Thoracic aorta (tissue), 2 donors: ENCODE results near the gene DNMT3L. TPM values are rescaled to one million over a fixed set of nuclear protein-coding genes. Genes with fewer than 3 reads are reported as not detected.

Experiments used
- ATAC-seq: fragments of 150-250 bp; one replicate; pipeline ENCODE4 v1.8.0; 2017; ENCODE audit warnings: low read depth; ENCODE audit not compliant: insufficient number of reproducible peaks, low FRiP score
- DNase-seq: peaks from one replicate; pipeline ENCODE4 v3.0.0-alpha.2; 2020; ENCODE audit warnings: low spot score
- H3K27ac ChIP-seq, 2 donors: fragments of 200-600 bp; sonication (generic); 1 replicate in 1 of 2; 2 replicates in 1 of 2; pipeline ENCODE4 v1.5.1; 2016; ENCODE audit warnings: mild to moderate bottlenecking in 2 of 2, moderate library complexity in 2 of 2
- H3K27me3 ChIP-seq: fragments of 200-600 bp; sonication (generic); replicated peaks from 2 replicates; pipeline ENCODE4 v1.6.0; 2016; ENCODE audit warnings: mild to moderate bottlenecking; ENCODE audit not compliant: insufficient read depth
- H3K36me3 ChIP-seq: fragments of 200-600 bp; sonication (generic); one replicate; pipeline ENCODE4 v1.5.1; 2016
- H3K4me1 ChIP-seq, 2 donors: fragments of 200-600 bp; sonication (generic); 1 replicate in 1 of 2; 2 replicates in 1 of 2; pipeline versions ENCODE4 v1.5.1 to v1.6.0; 2016; ENCODE audit warnings: low read depth in 2 of 2, mild to moderate bottlenecking in 1 of 2; ENCODE audit not compliant: control insufficient read depth in 1 of 2
- H3K4me3 ChIP-seq: fragments of 200-600 bp; sonication (generic); 2 replicates; pipeline ENCODE4 v1.5.1; 2016; ENCODE audit warnings: mild to moderate bottlenecking
- H3K9me3 ChIP-seq: fragments of 200-600 bp; sonication (generic); 2 replicates; pipeline ENCODE4 v1.5.1; 2016
- total RNA-seq, 2 donors: library from RNA; depleted of rRNA; stranded (reverse); fragments of >200 nt; gene quantifications; one replicate each; pipeline versions ENCODE4 v1.1.0 to v1.2.3, GENCODE V29; 2016
- TF ChIP-seq, protein P1 (sequence below): fragments of 200-600 bp; sonication (generic); IDR thresholded peaks from one replicate; pipeline ENCODE4 v1.5.1; 2019; ENCODE audit warnings: antibody characterized with exemption

The DNMT3L gene
- total RNA-seq, 2 donors from 2014 or later = not detected

DNA sequence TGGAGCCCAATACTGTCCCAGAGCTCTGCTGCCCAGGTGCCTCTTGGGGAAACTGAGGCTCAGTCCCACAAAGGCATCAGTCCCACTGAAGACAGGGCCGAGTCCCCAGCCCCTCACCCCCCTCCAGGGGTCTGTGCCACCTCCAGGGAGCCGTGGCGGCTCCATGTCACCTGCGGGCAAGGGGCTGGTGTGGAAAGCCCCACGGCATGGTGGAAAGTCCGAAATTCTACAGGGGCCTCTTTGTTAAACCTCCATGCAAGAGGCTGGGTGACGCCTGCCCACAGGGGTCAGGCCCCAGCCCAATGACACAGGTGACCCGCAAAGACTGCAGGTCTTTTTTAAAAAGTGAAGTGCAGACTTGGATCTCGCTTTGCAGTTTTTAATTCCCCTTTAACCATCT, 20.7 kb upstream of the DNMT3L start:
- Histone ChIP-seq H3K36me3 (no peaks in the 10 kb centered on the region), H3K27ac (no peak overlapping the region), H3K4me3 (no peak overlapping the region), H3K4me1 (no peaks in the 10 kb centered on the region), H3K9me3 (no peaks in the 10 kb centered on the region), H3K27me3 (no peaks in the 10 kb centered on the region)
- no peak for ATAC-seq
- DNase-seq = no peak
- TF ChIP-seq, protein P1, sequence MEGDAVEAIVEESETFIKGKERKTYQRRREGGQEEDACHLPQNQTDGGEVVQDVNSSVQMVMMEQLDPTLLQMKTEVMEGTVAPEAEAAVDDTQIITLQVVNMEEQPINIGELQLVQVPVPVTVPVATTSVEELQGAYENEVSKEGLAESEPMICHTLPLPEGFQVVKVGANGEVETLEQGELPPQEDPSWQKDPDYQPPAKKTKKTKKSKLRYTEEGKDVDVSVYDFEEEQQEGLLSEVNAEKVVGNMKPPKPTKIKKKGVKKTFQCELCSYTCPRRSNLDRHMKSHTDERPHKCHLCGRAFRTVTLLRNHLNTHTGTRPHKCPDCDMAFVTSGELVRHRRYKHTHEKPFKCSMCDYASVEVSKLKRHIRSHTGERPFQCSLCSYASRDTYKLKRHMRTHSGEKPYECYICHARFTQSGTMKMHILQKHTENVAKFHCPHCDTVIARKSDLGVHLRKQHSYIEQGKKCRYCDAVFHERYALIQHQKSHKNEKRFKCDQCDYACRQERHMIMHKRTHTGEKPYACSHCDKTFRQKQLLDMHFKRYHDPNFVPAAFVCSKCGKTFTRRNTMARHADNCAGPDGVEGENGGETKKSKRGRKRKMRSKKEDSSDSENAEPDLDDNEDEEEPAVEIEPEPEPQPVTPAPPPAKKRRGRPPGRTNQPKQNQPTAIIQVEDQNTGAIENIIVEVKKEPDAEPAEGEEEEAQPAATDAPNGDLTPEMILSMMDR = no peak

DNA sequence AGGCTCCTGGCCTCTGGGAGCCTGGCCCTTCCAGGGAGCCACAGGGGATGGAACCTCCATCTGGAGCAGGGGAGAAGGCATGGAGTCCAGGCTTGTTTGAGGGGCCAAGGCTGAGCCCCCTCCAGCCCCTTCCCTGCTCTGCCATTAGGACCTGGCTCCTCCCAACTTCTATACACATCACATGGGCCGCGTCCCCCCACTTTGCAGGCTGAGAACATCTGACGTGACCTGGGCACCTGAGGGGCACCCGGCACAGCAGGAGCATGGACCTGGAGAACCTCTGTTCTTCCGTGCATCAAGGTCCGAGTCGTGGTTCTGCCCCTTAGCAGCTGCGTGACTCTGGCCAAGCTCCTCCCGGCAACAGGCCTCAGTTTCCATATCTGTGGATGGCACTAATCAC, 20.1 kb upstream of the DNMT3L start:
- ATAC-seq = no peak
- Histone ChIP-seq H3K9me3 (no peaks in the 10 kb centered on the region), H3K4me1 (no peaks in the 10 kb centered on the region), H3K27ac (no peak overlapping the region), H3K4me3 (no peak overlapping the region), H3K36me3 (no peaks in the 10 kb centered on the region), H3K27me3 (no peaks in the 10 kb centered on the region)
- TF ChIP-seq, protein P1 = no peak
- DNase-seq = no peak

DNA sequence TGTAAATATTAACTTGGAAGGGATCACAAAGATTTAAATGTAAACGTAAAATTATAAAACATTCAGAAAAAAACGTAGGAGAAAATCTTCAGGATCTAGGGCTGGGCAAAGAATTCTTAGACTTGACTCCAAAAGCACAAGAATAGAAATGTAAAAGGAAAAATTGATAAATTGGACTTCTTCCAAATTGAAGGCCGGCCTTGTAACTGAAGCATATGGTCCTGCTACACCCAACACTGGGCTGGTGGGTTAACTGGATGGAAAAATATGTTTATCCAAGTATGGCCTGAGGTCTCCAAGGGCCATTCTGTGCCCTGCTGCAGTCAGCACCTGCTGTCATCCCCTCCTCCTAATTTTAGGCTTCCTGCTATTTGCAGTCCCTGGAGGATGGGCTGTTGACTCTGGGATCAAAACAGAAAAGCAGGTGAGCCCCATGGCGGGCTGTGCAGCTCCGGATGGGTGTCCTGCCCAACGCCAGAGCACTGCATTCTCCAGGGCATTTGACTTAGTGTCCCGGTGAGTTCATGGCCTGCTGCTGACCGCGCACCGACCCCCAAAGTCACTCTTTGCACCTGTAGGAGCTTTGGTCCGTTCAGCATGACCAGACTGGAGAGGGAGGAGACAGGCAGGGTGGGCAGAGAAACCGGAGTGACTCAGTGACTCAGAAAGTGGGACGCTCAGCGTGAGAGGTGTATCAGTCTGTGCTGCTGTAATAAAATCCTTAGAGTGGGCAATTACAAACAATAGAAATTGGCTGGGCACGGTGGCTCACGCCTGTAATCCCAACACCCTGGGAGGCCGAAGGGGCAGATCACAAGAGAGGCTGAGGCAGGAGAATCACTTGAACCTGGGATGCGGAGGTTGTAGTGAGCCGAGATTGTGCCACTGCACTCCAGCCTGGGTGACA, 17.9 kb upstream of the DNMT3L start:
- TF ChIP-seq, protein P1 = no peak
- ATAC-seq = no peak
- no peaks in the 10 kb centered on the region for H3K27me3 ChIP-seq

DNA sequence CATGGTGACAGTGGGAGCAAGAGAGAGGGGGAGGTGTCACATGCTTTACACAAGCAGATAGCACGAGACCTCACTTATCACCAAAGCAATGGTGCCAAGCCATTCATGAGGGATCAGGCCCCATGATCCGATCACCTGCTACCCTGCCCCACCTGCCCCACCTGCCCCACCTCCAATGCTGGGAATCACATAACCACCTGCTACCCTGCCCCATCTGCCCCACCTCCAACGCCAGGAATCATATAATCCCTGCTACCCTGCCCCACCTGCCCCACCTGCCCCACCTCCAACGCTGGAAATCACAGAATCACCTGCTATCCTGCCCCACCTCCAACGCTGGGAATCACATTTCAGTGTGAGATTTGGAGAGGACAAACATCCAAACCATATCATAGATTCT, 13.3 kb upstream of the DNMT3L start:
- ATAC-seq (no peak), DNase-seq (no peak)
- Histone ChIP-seq H3K27ac (no peak overlapping the region), H3K4me3 (no peak overlapping the region), H3K27me3 (no peaks in the 10 kb centered on the region), H3K4me1 (no peaks in the 10 kb centered on the region), H3K9me3 (no peaks in the 10 kb centered on the region), H3K36me3 (no peaks in the 10 kb centered on the region)
- TF ChIP-seq, protein P1 = no peak

More for the DNA sequence above, 17.9 kb upstream of the DNMT3L start:
- Histone ChIP-seq H3K4me3 (no peak overlapping the region), H3K9me3 (no peaks in the 10 kb centered on the region), H3K4me1 (no peaks in the 10 kb centered on the region), H3K36me3 (no peaks in the 10 kb centered on the region), H3K27ac (no peak overlapping the region)
- no peak for DNase-seq

DNA sequence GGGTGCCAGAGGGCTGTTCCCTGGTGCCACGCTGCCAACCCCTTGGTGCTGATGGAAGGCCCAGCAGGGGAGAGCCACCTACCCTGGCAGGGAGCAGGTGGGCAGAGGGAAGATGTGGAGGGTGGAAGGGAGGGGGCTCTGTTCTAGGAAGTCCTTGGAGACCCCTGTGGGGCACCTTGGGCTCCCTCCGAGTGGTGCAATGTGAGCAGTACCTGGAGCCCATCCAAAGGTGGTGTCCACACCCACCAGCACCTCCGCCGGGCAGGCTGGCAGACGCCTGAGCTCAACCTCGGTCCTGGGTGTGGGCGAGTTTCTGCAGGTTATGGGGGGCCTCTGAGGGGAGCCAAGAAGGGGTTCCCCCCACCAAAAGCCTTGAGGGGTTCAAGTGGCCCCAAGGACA, 11.3 kb upstream of the DNMT3L start:
- TF ChIP-seq, protein P1 = no peak
- Histone ChIP-seq H3K4me1 (no peaks in the 10 kb centered on the region), H3K36me3 (no peaks in the 10 kb centered on the region), H3K9me3 (no peaks in the 10 kb centered on the region), H3K4me3 (no peak overlapping the region), H3K27ac (no peak overlapping the region), H3K27me3 (no peaks in the 10 kb centered on the region)
- no peak for ATAC-seq
- DNase-seq = no peak
